ENCODE measurements around the gene C4orf36. TPM values are rescaled to one million over a fixed set of nuclear protein-coding genes. Genes with fewer than 3 reads are reported as not detected.
"Not testable (repeated sequence)": the region's sequence is repeated elsewhere in the genome, so short reads cannot be mapped to it uniquely, and the experiment has no call there.

Gene C4orf36
- total RNA-seq, 1 experiment from 2014 or later = 0.75 TPM

- peak; percentile 38 to 88 for DNase-seq
These were observed 3.7 kb upstream of the C4orf36 start for GRCh38 chr4:86895692-86896488.

DNA sequence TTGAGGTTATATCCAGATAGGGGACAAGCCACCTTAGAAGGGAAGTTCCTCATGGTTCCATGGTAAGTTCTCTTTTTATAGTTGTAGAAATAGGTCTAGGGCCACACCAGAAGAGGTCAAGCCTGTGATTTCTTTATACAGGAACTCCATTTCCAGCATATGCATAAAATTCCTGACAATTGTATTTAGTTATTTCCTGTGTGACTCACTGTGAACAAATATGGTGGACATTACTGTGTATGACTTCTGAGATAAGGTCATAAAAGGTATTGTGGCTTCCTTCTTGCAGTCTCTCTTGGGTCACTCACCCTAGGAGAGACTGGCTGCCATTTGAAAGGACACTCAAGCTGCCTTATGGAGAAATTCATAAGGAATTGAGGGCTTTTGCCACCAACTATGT is 2.2 kb upstream of the C4orf36 start:
- no peaks in the 10 kb centered on the region for H3K36me3 ChIP-seq
- DNase-seq = no peak
- H3K4me3 ChIP-seq = no peak overlapping the region
- no peaks in the 10 kb centered on the region for H3K4me1 ChIP-seq
- H3K27ac ChIP-seq = no peak overlapping the region
- H3K9me3 ChIP-seq (replicated peaks) = no peaks in the 10 kb centered on the region
- no peaks in the 10 kb centered on the region for H3K27me3 ChIP-seq

More at GRCh38 chr4:86895692-86896488, 3.7 kb upstream of the C4orf36 start:
- H3K9me3 ChIP-seq (replicated peaks) = no peaks in the 10 kb centered on the region
- H3K27ac ChIP-seq = no peak overlapping the region
- H3K4me1 ChIP-seq = no peaks in the 10 kb centered on the region
- no peak overlapping the region for H3K4me3 ChIP-seq
- no peaks in the 10 kb centered on the region for H3K36me3 ChIP-seq
- H3K27me3 ChIP-seq = no peaks in the 10 kb centered on the region

DNA sequence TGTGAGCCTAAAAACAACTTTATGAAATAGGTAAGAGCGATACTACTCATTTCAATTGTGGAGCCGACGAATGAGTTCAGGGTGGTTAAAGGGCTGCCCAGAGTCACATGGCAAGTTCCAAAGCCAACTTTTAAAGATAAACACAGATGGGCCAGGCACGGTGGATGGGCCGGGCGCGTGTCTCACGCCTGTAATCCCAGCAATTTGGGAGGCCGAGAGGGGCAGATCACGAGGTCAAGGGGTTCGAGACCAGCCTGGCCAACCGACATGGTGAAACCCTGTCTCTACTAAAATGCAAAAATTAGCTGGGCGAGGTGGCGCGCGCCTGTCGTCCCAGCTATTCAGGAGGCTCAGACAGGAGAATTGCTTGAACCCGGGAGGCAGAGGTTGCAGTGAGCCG is 914 bp upstream of the C4orf36 start:
- no peaks in the 10 kb centered on the region for H3K4me1 ChIP-seq
- H3K4me3 ChIP-seq = peak overlapping the region; percentile 84
- H3K9me3 ChIP-seq (replicated peaks) = no peaks in the 10 kb centered on the region
- no peaks in the 10 kb centered on the region for H3K27me3 ChIP-seq
- peak; percentile 32 to 47 for DNase-seq
- no peaks in the 10 kb centered on the region for H3K36me3 ChIP-seq
- H3K27ac ChIP-seq = no peak overlapping the region; the same call in 1 of the 2 replicates

DNA sequence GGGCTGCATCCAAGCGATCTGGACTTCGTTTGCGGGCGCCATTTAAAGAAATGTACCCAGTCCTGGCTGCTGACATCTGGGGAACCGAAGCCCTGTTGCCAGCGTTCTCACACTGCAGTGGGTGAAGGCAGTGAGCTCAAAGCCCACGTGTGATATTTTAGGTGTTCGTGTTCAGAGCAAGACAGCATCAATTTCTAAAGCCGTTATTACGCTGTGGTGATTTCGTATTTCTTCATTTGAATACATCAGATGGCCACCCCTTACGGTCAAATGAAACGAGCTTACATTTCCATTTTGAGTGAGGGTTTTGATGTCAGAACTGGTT is 376 bp upstream of the C4orf36 start:
- Histone ChIP-seq H3K9me3 (replicated peaks) (no peaks in the 10 kb centered on the region), H3K27me3 (no peaks in the 10 kb centered on the region), H3K27ac (peak overlapping the region; percentile 74), H3K4me1 (no peaks in the 10 kb centered on the region), H3K4me3 (peak overlapping the region; percentile 84), H3K36me3 (no peaks in the 10 kb centered on the region)
- no peak for DNase-seq

DNA sequence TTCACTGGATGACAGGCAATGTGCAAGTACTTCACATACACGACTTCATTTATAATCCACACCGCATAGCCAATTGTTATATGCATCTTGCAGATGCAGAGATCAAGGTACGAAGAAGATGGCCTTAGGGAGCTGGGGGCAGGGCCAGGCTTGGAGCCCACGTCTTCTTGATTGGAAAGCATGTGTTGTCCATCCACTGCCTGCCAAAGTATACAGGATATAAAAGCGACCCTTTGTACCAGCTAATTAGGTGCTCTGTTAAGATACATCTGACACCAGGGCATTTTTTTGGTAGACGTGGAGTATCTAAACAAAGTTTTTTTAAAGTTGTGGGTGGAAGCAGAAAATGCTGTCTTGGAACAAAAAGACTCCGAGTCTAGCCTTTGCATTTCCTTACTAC is 1.4 kb downstream of the C4orf36 start:
- no peak overlapping the region for H3K27ac ChIP-seq
- peak in 1 of 2 experiments; percentile 20 for DNase-seq
- no peaks in the 10 kb centered on the region for H3K9me3 ChIP-seq (replicated peaks)
- H3K4me3 ChIP-seq = no peak overlapping the region
- no peaks in the 10 kb centered on the region for H3K36me3 ChIP-seq
- H3K27me3 ChIP-seq = no peaks in the 10 kb centered on the region
- H3K4me1 ChIP-seq = no peaks in the 10 kb centered on the region

DNA sequence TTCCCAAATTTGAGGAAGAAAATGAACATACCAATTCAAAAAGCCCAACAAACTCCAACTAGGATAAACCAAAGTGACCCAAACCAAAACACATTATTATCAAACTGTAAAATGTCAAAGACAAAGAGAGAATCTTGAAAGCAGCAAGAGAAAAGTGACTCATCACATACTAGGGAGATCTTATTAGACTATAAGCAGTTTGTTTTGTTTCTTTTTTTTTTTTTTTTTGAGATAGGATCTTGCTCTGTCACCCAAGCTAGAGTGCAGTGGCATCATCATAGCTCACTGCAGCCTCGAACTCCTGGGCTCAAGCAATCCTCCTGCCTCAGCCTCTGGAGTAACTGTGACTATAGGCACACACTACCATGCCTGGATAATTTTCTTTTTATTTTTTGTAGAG is 12.6 kb downstream of the C4orf36 start:
- Histone ChIP-seq H3K36me3 (no peaks in the 10 kb centered on the region), H3K4me3 (no peak overlapping the region), H3K4me1 (no peaks in the 10 kb centered on the region), H3K9me3 (replicated peaks) (peaks cover 15% of the 10 kb centered on the region), H3K27ac (no peak overlapping the region), H3K27me3 (no peaks in the 10 kb centered on the region)
- DNase-seq = no peak

DNA sequence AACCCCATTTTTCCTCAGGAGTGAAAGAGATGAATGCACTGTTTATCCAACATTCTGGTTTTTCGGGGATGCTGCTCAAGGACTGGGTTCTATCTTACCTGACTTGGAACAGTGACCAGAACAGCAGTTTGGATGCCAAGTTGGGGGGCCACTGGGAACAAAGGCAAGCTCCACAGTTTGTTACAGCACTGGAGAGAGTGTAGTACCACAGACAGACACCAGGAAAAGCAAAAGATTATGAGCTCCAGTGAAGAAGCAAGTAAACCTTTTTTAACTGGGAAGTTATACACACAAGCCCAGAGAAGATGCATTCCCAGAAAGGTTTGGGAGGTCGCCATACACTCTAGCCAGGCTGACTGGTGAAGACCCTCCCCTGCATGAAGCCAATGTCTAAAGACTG is 13.6 kb downstream of the C4orf36 start:
- Histone ChIP-seq H3K27ac (no peak overlapping the region), H3K9me3 (replicated peaks) (peaks cover 15% of the 10 kb centered on the region), H3K4me1 (no peaks in the 10 kb centered on the region), H3K27me3 (no peaks in the 10 kb centered on the region), H3K4me3 (no peak overlapping the region), H3K36me3 (no peaks in the 10 kb centered on the region)
- no peak for DNase-seq

DNA sequence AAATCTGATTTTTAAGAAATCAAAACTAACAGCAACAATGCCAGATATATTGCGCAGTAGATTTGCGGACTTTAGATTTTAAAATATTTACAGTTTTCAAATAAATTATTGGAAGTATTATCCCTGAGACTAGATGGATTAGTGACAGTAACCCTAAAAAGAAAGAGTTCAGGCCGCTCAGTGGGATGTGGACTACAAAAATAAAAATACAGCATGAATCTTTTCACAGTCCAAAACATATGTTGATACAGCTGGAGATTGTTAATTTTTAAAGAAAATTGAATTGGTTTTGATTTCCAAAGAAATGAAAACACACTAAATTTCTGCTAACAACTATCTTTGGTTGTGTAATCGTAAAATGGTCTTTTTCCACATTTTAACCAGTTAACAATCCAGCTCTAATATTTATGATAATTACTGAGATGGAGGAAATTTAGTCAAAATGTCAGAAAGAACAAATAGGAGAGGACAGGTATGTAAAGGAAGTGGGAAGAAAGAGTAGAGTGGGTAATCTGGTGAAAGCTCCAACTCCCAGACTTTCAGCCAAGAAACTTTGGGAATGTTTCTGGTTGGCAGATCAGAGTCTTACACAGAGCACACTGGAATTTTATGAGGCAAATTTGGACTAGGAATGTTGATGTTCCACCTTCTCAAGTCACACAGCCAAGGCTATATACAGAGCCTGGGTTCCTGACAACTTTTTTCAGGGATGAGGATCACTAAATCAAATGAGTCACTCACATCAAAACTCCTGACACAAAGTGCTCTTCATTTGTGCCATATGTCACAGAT is 15.1 kb downstream of the C4orf36 start:
- Histone ChIP-seq H3K27me3 (no peaks in the 10 kb centered on the region), H3K4me1 (no peaks in the 10 kb centered on the region), H3K9me3 (replicated peaks) (peaks cover 15% of the 10 kb centered on the region), H3K27ac (no peak overlapping the region), H3K4me3 (no peak overlapping the region), H3K36me3 (no peaks in the 10 kb centered on the region)
- DNase-seq = no peak

DNA sequence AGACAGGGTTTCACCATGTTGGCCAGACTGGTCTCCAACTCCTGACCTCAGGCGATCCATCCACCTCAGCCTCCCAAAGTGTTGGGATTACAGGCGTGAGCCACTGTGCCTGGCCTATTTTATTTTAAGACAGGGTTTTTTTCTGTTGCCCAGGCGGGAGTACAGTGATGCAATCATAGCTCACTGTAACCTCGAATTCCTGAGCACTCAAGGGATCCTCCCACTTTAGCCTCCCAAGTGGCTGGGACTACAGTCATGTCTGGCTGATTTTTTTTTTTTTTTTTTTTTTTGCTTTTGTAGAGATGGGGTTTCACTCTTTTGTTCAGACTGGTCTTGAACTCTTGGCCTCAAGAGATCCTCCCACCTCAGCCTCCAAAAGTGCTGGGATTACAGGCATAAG is 16.8 kb downstream of the C4orf36 start:
- H3K4me3 ChIP-seq, H3K36me3 ChIP-seq, H3K27ac ChIP-seq, H3K27me3 ChIP-seq, DNase-seq, H3K4me1 ChIP-seq: not testable (repeated sequence)
- H3K9me3 ChIP-seq (replicated peaks) = peaks cover 12% of the 10 kb centered on the region

- H3K27me3 ChIP-seq = no peaks in the 10 kb centered on the region
- no peak for DNase-seq
These were observed 20.1 kb downstream of the C4orf36 start for GRCh38 chr4:86872135-86872534.

DNA sequence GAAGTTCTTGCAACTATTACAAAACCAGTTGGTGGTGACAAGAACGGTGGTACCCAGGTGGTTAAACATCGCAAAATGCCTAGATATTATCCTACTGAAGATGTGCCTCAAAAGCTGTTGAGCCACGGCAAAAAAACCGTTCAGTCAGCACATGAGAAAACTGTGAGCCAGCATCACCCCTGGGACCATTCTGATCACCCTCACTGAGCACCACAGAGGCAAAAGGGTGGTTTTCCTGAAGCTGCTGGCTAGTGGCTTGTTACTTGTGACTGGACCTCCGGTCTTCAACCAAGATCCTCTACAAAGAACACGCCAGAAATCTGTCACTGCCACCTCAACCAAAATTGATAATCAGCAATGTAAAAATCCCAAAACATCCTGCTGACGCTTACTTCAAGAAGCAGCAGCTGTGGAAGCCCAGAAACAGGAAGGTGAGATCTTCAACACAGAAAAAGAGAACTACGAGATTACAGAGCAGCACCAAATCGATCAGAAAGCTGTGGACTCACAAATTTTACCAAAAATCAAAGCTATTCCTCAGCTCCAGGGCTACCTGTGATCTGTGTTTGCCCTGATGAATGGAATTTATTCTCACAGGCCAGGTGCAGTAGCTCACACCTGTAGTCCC is 21.7 kb downstream of the C4orf36 start:
- no peak overlapping the region for H3K4me3 ChIP-seq
- no peak for DNase-seq
- H3K27me3 ChIP-seq = no peaks in the 10 kb centered on the region
- no peaks in the 10 kb centered on the region for H3K4me1 ChIP-seq
- peaks cover 4% of the 10 kb centered on the region; the same call in 1 of the 2 replicates for H3K9me3 ChIP-seq (replicated peaks)
- no peak overlapping the region for H3K27ac ChIP-seq
- no peaks in the 10 kb centered on the region for H3K36me3 ChIP-seq

More at GRCh38 chr4:86872135-86872534, 20.1 kb downstream of the C4orf36 start:
- H3K27ac ChIP-seq = no peak overlapping the region
- peaks cover 4% of the 10 kb centered on the region; the same call in 1 of the 2 replicates for H3K9me3 ChIP-seq (replicated peaks)
- no peaks in the 10 kb centered on the region for H3K4me1 ChIP-seq
- H3K4me3 ChIP-seq = no peak overlapping the region
- no peaks in the 10 kb centered on the region for H3K36me3 ChIP-seq

GRCh38 chr4:86857341-86858052 is 34.7 kb downstream of the C4orf36 start:
- Histone ChIP-seq H3K4me3 (no peak overlapping the region), H3K9me3 (replicated peaks) (peaks cover 12% of the 10 kb centered on the region), H3K4me1 (no peaks in the 10 kb centered on the region), H3K27ac (no peak overlapping the region), H3K36me3 (no peaks in the 10 kb centered on the region), H3K27me3 (no peaks in the 10 kb centered on the region)
- no peak for DNase-seq

DNA sequence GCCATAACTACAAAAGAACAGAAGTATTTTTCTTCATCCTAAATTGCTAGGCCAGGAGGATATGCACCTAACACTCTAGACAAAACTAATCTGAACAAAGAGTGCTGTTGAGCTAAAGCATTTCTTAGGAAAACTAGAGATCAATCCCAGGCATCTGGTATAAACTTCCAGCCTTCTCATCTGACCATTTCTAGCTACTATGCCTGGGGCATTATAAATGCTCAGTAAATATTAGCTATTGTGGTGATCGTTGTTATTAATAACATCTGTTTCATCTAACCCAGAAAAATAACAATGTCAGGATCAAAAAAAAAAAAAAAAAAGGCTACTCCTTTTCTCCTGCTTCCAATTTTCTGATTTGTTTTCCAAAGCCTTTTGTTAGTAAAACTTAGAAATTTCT is 35.3 kb downstream of the C4orf36 start:
- H3K36me3 ChIP-seq = no peaks in the 10 kb centered on the region
- H3K27ac ChIP-seq = no peak overlapping the region
- no peak overlapping the region for H3K4me3 ChIP-seq
- peaks cover 8% of the 10 kb centered on the region for H3K9me3 ChIP-seq (replicated peaks)
- H3K4me1 ChIP-seq = no peaks in the 10 kb centered on the region
- no peaks in the 10 kb centered on the region for H3K27me3 ChIP-seq
- no peak for DNase-seq

- no peak overlapping the region for H3K4me3 ChIP-seq
These were observed 36.6 kb downstream of the C4orf36 start for GRCh38 chr4:86855572-86855971.

More at GRCh38 chr4:86855572-86855971, 36.6 kb downstream of the C4orf36 start:
- H3K27ac ChIP-seq = no peak overlapping the region
- H3K36me3 ChIP-seq = no peaks in the 10 kb centered on the region
- no peak for DNase-seq
- H3K27me3 ChIP-seq = no peaks in the 10 kb centered on the region
- H3K4me1 ChIP-seq = no peaks in the 10 kb centered on the region
- no peaks in the 10 kb centered on the region; the same call in 1 of the 2 replicates for H3K9me3 ChIP-seq (replicated peaks)
